22Rv1 (cell line): ENCODE results near the gene RAD51B.

Source experiments
- CTCF ChIP-seq: fragments of 450-650 bp; IDR thresholded peaks from 2 replicates; pipeline ENCODE4 v1.5.1; 2017; ENCODE audit warnings: mild to moderate bottlenecking
- ZFX ChIP-seq: fragments of 450-650 bp; IDR thresholded peaks from 2 replicates; pipeline ENCODE4 v1.6.1; 2017; ENCODE audit warnings: antibody characterized with exemption, borderline replicate concordance

DNA sequence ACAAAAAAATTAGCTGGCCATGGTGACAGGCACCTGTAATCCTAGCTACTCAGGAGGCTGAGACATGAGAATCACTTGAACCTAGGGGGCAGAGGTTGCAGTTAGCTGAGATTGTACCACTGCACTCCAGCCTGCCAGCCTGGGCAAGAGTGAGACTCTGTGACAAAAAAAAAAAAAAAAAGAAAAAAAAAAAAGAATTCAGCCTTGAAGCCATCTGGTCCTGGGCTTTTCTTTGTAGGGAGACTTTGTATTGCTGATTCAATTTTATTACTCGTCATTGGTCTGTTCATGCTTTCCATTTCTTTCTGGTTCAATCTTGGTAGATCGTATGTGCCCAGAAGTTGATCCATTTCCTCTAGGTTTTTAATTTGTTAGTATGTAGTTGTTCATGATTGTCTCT is 243.1 kb downstream of the RAD51B start:
- TF ChIP-seq CTCF = no peak
- no peak for TF ChIP-seq ZFX
